ENCODE measurements around the gene P2RY2. TPM values are rescaled to one million over a fixed set of nuclear protein-coding genes. Genes with fewer than 3 reads are reported as not detected.

P2RY2 gene
- total RNA-seq, 1 donor from 2014 or later, result 0.42 TPM

DNA sequence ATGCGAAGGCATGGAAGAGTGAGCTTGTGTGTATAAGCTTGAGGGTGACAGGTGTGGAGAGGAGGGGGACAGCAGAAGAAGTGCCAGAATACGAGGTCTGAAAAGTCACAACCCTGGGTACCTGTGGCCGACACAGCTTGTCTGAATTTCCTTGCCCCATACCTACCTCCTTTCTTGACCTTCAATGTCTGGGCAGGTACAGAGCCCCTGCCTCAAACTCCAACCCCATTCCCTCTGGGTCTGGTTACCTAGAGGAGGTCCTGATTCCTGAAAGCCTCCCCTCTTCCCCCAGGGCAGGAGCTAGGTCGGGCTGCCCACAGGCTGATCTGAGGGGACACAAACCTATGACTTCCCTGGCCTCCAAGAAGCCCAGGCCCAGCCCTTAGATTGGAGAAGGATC is 39.4 kb upstream of the P2RY2 start:
- no peak overlapping the region for H3K4me3 Mint-ChIP-seq
- H3K27ac Mint-ChIP-seq, result no peak overlapping the region
- no peak for DNase-seq

DNA sequence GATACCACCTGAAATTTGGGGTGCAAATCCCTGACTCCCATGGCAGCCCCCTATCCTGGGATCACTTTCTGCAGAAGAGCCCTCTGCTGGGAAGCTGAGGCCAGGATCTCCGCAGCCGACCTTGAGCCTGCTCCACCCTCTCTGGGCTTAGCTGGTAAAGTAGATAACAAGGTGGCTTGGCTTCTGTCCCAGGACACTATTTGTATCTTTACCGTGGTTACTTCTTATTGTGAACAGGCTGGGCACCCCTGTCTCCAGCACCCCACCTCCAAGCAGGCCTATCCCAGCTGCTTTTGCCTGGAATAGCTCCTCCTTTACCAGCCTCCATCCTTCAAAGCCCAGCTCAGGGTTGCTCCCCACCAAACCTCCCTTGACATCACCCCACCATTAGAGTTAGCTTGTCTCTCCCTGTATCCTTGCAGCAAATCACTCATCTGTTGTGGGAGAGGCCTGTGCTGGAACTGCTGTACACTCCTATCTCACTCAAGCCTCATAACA is 35.2 kb upstream of the P2RY2 start:
- Mint-ChIP-seq H3K27me3 (no peaks in the 10 kb centered on the region), H3K4me1 (peaks cover 20% of the 10 kb centered on the region), H3K27ac (no peak overlapping the region), H3K9me3 (no peaks in the 10 kb centered on the region), H3K36me3 (ENCODE audit: low read depth) (no peaks in the 10 kb centered on the region), H3K4me3 (no peak overlapping the region)
- ATAC-seq (ENCODE audit: low read depth), result no peak
- intact Hi-C loops (cut with micrococcal nuclease), result no loop called here
- DNase-seq, result no peak
- ChIA-PET CTCF (interaction anchor here (0.6 to 5.5 kb wide), 3 partner anchors 53 to 259 kb away, joined by 4 to 87 read pairs (median 40); no protein-coding TSS in a partner anchor), POLR2A (no interaction called here)
- TF ChIP-seq, protein P1, sequence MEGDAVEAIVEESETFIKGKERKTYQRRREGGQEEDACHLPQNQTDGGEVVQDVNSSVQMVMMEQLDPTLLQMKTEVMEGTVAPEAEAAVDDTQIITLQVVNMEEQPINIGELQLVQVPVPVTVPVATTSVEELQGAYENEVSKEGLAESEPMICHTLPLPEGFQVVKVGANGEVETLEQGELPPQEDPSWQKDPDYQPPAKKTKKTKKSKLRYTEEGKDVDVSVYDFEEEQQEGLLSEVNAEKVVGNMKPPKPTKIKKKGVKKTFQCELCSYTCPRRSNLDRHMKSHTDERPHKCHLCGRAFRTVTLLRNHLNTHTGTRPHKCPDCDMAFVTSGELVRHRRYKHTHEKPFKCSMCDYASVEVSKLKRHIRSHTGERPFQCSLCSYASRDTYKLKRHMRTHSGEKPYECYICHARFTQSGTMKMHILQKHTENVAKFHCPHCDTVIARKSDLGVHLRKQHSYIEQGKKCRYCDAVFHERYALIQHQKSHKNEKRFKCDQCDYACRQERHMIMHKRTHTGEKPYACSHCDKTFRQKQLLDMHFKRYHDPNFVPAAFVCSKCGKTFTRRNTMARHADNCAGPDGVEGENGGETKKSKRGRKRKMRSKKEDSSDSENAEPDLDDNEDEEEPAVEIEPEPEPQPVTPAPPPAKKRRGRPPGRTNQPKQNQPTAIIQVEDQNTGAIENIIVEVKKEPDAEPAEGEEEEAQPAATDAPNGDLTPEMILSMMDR (IDR thresholded peaks at IDR 0.05), result no peak

More for the DNA sequence above, 39.4 kb upstream of the P2RY2 start:
- H3K9me3 Mint-ChIP-seq, result no peaks in the 10 kb centered on the region
- TF ChIP-seq, protein P1 (IDR thresholded peaks at IDR 0.05), result no peak
- peaks cover 40% of the 10 kb centered on the region for H3K4me1 Mint-ChIP-seq
- no peaks in the 10 kb centered on the region for H3K36me3 Mint-ChIP-seq (ENCODE audit: low read depth)
- ChIA-PET CTCF (interaction anchor here (0.8 to 5.4 kb wide), 29 partner anchors 8 to 456 kb away, joined by 3 to 156 read pairs (median 9); partner anchors contain the start of genes FCHSD2 and STARD10), POLR2A (interaction anchor here (0.5 to 5.3 kb wide), 9 partner anchors 10 to 363 kb away, joined by 3 to 145 read pairs (median 6); partner anchors contain the start of gene FCHSD2)
- H3K27me3 Mint-ChIP-seq, result no peaks in the 10 kb centered on the region
- ATAC-seq (ENCODE audit: low read depth), result no peak
- intact Hi-C loops (cut with micrococcal nuclease), result loop anchor here (1.0 to 5.0 kb wide), 8 partner anchors 36 to 496 kb away; partner anchors contain the start of gene FCHSD2

DNA sequence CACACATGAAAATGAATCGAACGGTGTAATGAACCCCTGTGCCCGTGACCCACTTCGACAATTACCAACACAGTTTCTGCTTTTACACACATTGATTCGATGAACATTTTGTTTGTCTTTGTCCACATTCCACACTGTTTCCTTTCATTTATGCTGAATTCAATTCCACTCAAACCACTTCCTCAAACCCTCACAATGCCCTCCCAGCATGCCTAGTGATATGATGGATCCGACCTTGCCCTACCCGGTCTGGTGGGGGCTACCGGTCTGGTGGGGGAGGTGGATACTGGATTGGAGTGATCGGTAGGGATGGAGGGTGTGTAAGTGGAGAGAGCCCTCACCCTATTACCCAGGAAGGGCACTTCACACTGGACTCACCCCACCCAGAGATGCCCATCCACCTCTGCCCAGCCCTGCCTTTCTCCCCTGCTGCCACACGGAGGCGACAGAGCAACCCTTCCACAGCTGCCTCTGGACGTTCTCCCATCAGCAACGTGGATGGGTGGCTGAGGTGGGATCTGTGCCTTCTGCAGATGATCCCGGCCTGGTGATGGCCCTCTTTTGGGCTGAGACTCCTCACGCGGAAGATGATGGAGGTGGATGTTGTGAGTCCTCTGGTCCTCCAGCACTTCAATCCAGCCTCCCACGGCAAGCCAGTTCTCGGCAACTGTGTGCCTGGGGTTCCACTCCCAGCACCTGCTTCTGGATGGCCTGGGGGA is 33.0 kb upstream of the P2RY2 start:
- H3K4me3 Mint-ChIP-seq, result peak overlapping the region; percentile 53
- CTCF ChIA-PET, result interaction anchor here (0.6 to 5.5 kb wide), 13 partner anchors 9 to 475 kb away, joined by 3 to 87 read pairs (median 5); no protein-coding TSS in a partner anchor
- POLR2A ChIA-PET, result interaction anchor here (0.6 to 2.1 kb wide), 3 partner anchors 42 to 460 kb away, joined by 3 to 11 read pairs (median 4); partner anchors contain the start of gene FCHSD2
- no peaks in the 10 kb centered on the region for H3K36me3 Mint-ChIP-seq (ENCODE audit: low read depth)
- no peaks in the 10 kb centered on the region for H3K9me3 Mint-ChIP-seq
- no peak overlapping the region for H3K27ac Mint-ChIP-seq
- intact Hi-C loops (cut with micrococcal nuclease), result loop anchor here (1.0 to 5.0 kb wide), 4 partner anchors 52 to 152 kb away; no protein-coding TSS in a partner anchor
- TF ChIP-seq, protein P1 (IDR thresholded peaks at IDR 0.05), result peak; percentile 60
- peaks cover 33% of the 10 kb centered on the region for H3K4me1 Mint-ChIP-seq
- DNase-seq (peak; percentile 65), ATAC-seq (ENCODE audit: low read depth) (peak; percentile 41)
- H3K27me3 Mint-ChIP-seq, result no peaks in the 10 kb centered on the region

DNA sequence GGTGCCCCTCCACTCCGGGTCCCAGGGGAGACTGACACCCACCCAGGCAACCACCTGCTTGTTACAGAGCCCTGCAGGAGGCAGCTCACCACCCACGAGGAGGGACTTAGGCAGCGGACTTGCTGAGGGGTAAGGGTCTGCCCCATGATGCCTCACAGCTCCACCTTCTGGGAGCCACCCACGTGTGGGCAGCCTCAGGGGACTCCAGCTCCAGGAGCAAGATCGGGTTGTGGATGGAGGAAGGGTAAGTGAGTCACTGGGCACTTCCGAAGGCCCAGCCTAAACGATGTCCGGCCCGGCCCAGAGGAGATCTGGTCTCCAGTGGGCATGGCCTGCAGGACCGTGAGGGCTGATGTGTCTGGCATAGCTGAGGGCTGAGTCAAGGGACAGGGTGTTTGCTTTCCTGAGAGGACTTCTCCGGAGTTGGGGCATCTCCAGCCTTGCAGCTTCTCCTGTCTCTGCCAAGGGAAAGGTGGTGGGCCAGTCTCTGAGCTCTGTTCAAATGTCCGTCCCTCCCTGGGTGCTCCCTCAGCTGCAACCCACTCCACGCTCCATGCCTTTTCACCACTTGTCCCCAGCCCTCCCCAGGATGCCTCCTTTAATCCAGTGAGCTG is 32.3 kb upstream of the P2RY2 start:
- no peaks in the 10 kb centered on the region for H3K27me3 Mint-ChIP-seq
- H3K4me3 Mint-ChIP-seq, result no peak overlapping the region
- H3K36me3 Mint-ChIP-seq (ENCODE audit: low read depth), result no peaks in the 10 kb centered on the region
- no peak overlapping the region for H3K27ac Mint-ChIP-seq
- intact Hi-C loops (cut with micrococcal nuclease), result loop anchor here (1.0 to 5.0 kb wide), 4 partner anchors 52 to 152 kb away; no protein-coding TSS in a partner anchor
- ATAC-seq (ENCODE audit: low read depth) (no peak), DNase-seq (no peak)
- H3K4me1 Mint-ChIP-seq, result peaks cover 40% of the 10 kb centered on the region
- ChIA-PET POLR2A (interaction anchor here (1.0 to 2.1 kb wide), 3 partner anchors 43 to 104 kb away, joined by 3 to 11 read pairs (median 5); partner anchors contain the start of gene FCHSD2), CTCF (interaction anchor here (0.6 to 5.5 kb wide), 13 partner anchors 8 to 474 kb away, joined by 3 to 87 read pairs (median 5); no protein-coding TSS in a partner anchor)
- TF ChIP-seq, protein P1 (IDR thresholded peaks at IDR 0.05), result no peak
- no peaks in the 10 kb centered on the region for H3K9me3 Mint-ChIP-seq

Data from activated B cell treated with CpG ODN at 0.5 μM for 24 hours (primary cell).